ENCODE data around the gene UHMK1.
"Not testable (repeated sequence)": the region's sequence is repeated elsewhere in the genome, so short reads cannot be mapped to it uniquely, and the experiment has no call there.

Gene UHMK1

GRCh38 chr1:162568802-162569201, 71.2 kb downstream of the UHMK1 start:
- no peak for DNase-seq

- no peak for DNase-seq
Observed at GRCh38 chr1:162570718-162571117, 73.1 kb downstream of the UHMK1 start.

DNA sequence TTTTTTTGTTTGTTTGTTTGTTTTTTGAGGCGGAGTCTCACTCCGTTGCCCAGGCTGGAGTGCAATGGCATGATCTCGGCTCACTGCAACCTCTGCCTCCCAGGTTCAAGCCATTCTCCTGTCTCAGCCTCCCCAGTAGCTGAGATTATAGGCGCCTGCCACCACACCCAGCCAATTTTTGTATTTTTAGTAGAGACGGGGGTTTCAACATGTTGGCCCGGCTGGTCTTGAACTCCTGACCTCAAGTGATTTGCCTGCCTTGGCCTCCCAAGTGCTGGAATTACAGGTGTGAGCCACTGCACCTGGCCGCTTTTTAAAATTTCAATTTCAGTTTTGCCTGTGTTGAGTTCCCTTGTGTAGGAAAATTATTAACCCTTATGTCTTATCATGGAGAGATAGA, 73.5 kb downstream of the UHMK1 start:
- DNase-seq, result not testable (repeated sequence)

DNA sequence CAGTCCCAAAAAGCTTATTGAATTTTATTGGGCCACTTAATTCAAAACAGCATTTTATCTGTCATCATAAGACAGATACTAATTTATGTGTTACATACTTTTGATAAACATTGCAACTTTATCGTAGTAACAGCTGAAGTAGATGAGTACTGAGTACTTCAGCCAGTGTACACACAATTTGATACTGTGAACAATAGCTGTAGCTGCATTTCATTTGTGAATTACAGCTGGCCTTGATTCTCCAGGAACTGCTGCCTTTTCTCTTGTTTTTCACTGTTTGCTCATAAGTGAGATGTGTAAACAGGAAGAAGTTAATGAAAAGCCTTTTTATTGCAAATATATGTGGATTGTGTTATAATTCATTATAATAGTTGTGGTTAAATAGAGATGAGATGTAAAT, 74.1 kb downstream of the UHMK1 start:
- no peak for DNase-seq

DNA sequence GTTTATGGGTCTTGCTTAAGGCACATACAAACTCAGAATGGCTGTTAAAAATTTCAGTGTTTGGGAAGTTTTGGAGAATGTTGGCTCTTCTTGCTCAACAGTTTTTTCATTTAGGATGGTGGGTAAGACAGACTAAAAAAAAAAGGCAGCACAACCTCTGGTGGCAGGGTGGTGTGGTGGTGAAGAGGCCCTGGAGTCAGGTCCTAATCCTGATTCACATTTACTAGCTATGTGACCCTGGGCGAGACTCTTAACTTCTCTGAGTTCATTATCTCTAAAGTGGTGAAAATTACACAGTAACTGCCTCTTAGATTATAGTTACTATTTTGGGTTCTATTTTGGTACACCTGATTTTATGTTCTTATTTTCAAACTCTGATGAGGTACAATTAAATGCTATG, 75.5 kb downstream of the UHMK1 start:
- no peak for DNase-seq

- DNase-seq, result no peak
Observed at GRCh38 chr1:162578071-162578700, 80.6 kb downstream of the UHMK1 start.

GRCh38 chr1:162578936-162579335, 81.3 kb downstream of the UHMK1 start:
- DNase-seq, result no peak

Data from right forelimb (tissue), 1 donor.